ENCODE results near the gene GPR107.

Gene GPR107

DNA sequence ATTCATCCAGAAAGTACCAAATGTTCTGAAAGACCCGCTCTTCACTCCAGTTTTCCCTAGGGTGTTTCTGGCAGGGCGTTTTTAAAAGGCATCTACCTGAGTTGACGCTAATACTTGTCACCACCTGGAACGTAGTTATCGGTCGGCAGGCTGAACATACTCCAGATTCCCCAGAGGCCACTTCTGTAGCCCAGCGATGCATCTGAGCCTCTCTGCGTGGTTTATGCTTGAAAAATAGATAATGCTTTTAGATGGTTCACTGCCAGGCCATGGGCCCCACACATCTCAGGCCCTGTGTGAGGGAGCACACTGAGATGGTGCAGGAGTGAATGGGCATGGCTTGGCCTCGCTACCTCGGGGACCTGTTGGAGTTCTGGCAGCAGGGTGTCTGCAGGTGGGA is 85.5 kb downstream of the GPR107 start:
- DNase-seq, result no peak

DNA sequence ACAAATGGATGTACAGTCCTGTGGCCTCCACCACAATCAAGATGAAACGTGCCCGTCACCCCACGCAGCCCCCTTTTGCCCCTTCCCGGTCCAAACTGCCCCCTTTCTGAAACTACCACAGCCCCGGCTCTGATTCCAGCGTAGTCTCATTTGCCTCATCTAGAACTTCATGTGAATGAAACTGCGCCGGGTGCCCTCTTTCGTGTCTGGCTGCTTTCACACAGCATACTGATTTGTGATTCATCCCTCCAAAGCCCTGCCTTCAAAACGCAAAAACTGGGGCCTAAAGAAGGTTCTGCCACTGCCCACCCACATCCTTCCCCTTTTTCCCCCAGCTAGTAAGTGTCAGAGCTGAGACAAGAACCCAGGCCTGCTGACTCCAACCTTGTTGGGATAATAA is 87.0 kb downstream of the GPR107 start:
- no peak for DNase-seq

DNA sequence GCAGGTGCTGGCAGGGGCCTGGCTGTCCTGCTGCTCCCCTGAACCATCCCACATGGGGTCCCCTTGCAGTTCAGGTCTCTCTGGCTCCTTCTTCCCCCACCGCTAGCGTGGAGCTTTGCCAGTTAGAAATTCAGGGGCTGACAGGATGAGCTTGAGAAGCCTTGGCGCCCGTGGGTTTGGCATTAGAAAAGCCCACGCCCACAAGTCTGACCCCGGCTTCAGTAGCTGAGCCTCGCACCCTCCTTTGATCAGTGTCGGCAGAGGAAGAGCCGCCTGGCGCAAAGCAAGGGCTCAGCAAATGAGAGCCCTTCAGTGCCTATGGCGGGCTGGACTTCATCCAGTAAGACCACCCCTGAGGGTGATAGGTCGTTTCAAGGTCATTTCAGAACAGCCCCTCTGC is 88.3 kb downstream of the GPR107 start:
- DNase-seq, result no peak

DNA sequence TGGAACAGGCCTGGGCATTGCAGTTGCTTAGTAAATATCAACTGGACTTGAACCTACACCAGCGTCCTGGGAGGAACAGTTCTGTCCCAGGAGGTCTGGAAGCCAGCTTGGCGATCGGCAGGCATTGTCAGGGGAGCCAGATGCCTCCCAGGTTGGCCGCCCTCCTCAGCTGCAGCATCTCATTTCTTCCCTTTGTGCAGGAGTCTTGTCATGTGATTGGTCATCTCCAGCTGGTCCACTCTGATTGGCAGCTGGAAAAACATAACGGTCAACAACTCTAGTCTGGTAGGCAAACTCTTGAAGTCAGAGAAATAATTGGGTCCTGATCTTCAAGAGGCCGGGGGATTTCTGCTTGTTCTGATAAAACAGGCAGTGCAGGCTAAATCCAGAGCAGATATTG is 88.9 kb downstream of the GPR107 start:
- DNase-seq, result no peak

DNA sequence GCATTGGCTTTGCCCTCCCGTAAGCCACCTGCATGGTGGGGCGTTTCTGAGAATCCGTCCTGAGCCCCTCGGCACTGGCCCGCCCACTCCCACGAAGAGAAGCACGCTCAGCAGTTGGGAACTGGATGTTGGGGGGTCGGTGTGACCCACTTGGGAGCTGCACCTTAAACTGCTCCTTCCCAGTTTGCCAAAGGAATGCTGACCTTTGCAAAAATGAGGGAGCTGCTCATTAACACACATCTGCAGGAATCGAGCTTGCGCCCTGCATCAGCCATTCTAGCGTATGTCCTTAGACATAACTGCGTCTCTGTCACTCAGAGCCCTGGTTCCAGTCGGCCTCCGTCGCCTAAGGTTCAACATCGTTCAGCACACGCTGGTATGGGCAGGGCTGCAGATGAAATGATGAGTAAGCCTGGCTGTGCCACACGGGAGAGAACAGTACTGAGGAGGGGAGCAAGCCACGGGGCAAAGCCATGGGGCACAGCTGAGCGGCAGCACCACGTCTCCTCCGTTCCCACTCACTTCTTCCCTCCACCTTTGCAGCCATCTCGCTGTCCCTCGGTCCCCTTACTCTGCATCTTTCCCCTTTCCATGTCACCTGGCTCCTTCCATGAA is 89.7 kb downstream of the GPR107 start:
- no peak for DNase-seq

DNA sequence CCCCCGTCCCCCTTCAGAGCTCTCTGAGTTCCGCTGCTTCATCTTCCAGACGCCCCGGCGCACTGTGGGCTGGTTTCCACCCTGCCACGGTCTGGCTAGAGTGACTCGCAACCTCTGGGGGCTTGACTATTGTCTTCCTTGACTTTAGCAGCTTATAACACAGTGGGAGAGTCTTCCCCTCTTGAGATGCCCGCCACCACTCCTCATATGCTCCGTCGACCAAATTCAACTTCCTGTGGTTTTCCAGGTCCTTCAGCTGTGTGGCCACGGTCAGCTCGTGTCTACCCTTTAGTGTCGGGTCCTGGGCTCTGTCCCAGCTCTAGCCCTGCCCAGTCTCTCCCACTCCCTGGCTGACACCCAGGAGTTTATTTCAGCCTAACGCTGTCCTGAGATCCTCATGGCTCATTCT is 90.3 kb downstream of the GPR107 start:
- DNase-seq, result no peak

GRCh38 chr9:130144703-130145102 is 91.0 kb downstream of the GPR107 start:
- DNase-seq, result no peak

DNA sequence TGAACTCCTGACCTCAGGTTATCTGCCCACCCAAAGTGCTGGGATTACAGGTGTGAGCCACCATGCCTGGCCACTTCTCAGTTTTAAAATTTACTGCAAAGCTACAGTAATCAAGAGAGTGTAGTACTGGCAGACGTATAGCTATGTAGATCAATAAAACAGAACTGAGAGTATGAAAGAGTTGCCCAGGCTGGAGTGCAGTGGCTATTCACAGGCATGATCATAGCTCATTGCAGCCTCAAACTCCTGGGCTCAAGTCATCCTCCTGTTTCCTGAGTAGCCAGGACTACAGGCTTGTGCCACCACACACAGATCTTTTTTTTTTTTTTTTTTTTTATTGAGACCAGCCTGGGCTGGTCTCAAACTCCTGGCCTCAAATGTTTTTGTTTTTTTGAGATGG is 92.0 kb downstream of the GPR107 start:
- no peak for DNase-seq

GRCh38 chr9:130147198-130147597 is 93.5 kb downstream of the GPR107 start:
- no peak for DNase-seq

DNA sequence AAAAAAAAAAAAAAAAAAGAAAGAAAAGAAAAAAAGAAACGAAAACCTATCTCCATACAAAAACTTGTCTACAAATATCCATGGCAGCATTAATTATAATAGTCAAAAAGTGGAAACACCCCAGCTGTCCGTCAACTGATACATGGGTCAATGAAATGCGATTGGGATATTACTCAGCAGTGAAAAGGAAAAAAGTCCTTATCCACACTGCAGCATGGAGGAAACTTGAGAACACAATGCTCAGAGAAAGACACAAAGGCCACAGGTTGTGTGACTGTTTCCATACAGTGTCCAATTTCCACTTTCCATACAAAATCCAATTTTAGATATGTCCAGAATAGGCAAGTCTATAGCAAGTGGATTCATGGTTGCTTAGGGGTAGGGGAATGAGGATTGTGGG is 94.2 kb downstream of the GPR107 start:
- no peak for DNase-seq

GRCh38 chr9:130149031-130149430 is 95.3 kb downstream of the GPR107 start:
- DNase-seq, result no peak

DNA sequence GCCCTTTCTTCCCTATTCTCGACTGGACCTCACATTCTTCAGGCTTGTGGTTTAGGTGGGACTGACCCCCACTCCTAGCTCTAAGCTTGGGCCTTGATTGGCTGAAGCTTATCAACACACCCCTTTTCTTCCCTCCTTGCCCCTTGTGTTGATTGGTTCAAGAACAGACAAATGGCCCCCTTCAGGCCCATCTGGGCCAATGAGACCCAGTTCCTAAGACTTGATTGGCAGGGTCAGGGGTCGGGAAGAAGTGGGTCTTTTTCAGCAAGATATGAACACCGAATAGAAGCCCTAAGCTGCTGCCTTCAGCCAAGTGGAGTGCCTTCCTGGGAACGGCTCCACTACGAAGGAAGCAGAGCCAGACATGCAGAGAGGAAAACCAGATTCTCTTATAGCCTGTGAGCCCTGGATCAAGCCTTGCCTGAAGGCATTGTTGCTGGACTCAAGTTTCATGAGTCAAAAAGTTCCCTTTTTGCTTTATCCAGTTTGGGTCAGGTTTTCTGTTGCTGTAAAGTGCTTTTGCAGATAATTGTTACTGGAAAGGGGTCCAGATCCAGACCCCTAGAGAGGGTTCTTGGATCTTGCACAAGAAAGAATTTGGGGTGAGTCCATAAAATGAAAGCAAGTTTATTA is 96.1 kb downstream of the GPR107 start:
- DNase-seq, result no peak

- DNase-seq, result no peak
These were observed 97.2 kb downstream of the GPR107 start for GRCh38 chr9:130150779-130151382.

GRCh38 chr9:130154816-130155215 is 101.1 kb downstream of the GPR107 start:
- no peak for DNase-seq

- no peak for DNase-seq
These were observed 101.9 kb downstream of the GPR107 start for GRCh38 chr9:130155647-130156046.

GRCh38 chr9:130156672-130157071 is 103.0 kb downstream of the GPR107 start:
- no peak for DNase-seq

- DNase-seq, result no peak
These were observed 103.4 kb downstream of the GPR107 start for GRCh38 chr9:130157079-130157478.

DNA sequence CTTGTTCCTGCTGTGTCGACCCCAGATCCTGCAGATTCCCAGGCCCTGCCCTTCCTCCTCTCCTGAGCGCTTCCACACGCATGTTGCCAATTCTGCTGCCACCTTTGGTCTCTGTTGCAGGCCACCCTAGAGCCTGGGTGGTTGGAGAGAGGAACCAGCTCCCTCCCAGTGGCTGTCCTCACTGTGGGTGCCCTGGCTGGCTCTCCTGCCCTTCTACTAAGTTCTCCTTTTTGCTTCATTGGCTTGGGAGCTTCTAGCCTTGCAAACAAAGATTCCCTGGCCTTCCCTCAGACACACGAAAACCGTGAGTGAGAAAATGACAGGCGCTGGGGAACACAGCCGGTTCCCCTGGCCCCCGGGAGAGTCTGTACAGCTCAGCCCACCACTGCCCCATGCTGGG is 104.3 kb downstream of the GPR107 start:
- no peak for DNase-seq

- no peak for DNase-seq
These were observed 105.4 kb downstream of the GPR107 start for GRCh38 chr9:130159057-130159456.

DNA sequence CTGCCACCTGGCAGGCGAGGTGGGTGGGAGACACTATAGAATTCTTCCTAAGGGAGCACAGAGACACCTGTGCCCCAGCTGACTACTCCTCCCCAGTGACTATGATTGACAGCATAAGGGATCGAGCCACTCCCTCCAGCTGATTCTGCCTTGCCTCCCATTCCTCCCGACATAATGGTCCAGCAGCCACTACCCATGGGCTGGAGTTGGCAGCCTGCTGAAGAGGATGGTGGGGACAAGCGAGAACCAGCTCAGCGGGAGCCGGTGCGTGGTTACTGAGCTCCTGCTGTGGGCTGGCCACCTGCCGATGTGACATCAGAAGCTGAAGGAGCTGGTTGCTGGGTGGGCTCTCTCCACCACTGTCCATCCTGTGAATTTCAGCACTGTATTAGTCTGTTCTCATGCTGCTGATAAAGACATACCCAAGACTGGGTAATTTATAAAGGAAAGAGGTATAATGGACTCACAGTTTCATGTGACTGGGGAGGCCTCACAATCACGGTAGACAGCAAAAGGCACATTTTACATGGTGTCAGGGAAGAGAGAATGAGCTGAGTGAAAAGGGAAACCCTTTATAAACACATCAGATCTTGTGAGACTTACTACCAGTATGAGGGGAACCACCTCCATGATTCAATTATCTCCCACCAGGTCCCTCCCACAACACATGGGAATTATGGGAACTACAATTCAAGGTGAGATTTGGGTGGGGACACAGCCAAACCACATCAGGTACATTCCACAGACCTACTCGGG is 106.4 kb downstream of the GPR107 start:
- DNase-seq, result no peak

DNA sequence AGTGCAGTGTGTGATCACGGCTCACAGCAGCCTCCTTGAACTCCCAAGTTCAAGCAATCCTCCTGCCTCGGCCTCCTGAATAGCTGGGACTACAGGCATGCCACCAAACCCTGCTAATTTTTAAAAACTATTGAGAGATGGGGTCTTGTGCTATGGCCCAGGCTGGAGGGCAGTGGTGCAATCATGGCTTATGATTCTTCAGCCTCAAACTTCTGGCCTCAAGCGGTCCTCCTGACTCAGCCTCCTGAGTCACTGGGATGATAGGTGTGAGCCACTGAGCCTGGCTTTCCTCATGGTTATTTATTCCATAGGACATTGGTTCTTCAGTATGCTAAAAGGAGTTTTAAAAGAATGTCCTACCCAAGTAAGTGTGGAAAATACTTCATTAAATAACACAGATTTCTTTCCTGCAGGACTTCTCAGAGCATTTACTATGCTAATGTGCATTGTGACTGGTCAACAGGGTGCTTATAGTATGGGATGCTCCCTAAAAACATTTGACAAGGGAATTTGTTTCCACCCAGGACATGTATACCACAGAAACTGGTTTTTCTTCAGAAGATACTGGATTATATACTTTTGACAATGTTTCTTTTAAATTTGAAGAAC is 107.3 kb downstream of the GPR107 start:
- DNase-seq, result no peak

GRCh38 chr9:130165579-130165978 is 111.9 kb downstream of the GPR107 start:
- no peak for DNase-seq

GRCh38 chr9:130166399-130166798 is 112.7 kb downstream of the GPR107 start:
- DNase-seq, result no peak

DNA sequence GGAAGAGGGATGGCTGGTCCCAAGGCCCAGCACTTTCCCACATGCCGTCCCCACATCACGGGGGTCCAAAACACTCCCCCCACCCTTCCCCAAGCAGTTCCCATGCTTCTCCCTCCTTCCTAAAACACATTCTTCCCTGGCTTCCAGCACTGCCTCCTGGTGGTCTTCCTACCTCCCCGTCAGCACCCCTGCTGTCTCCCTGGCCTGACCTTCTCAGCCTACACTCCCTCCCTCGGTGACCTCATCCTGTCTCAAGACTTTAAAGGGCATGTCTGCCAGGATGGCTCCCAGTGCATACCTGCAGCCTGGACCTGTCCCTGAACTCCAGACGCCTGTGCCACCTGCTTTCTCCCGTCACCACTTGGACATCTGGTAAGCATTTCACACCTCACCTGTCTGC is 114.2 kb downstream of the GPR107 start:
- DNase-seq, result no peak
